ENCODE measurements around the gene ZNF804A. TPM values are rescaled to one million over a fixed set of nuclear protein-coding genes. Genes with fewer than 3 reads are reported as not detected.

Gene ZNF804A
- total RNA-seq, result not detected

GRCh38 chr2:184598316-184599053, at the start of gene ZNF804A:
Gene ZNF804A, plus strand, starts transcription at chr2:184598529. Its CDS starts 431 bp downstream, at chr2:184598960.
- CTCF ChIA-PET, result no interaction called here

GRCh38 chr2:184549153-184549552, 49.2 kb upstream of the ZNF804A start:
- ChIA-PET POLR2A (no interaction called here), CTCF (no interaction called here)
- Mint-ChIP-seq H3K27ac (no peak overlapping the region), H3K4me3 (no peak overlapping the region), H3K27me3 (no peaks in the 10 kb centered on the region), H3K9me3 (no peaks in the 10 kb centered on the region), H3K36me3 (ENCODE audit: low read depth) (no peaks in the 10 kb centered on the region), H3K4me1 (ENCODE audit: low read depth) (no peaks in the 10 kb centered on the region)
- no peak for DNase-seq
- no peak for ATAC-seq
- no peak for TF ChIP-seq CTCF (IDR thresholded peaks at IDR 0.05)
- intact Hi-C loops (cut with micrococcal nuclease), result no loop called here

More at GRCh38 chr2:184598316-184599053, at the start of gene ZNF804A:
- H3K4me3 Mint-ChIP-seq, result peak within 1 kb of the TSS; percentile 44
- DNase-seq, result peak; percentile 23
- no peak for TF ChIP-seq CTCF (IDR thresholded peaks at IDR 0.05)
- no peaks in the 10 kb centered on the region for H3K9me3 Mint-ChIP-seq
- intact Hi-C loops (cut with micrococcal nuclease), result no loop called here
- peak; percentile 53 for ATAC-seq
- no peaks in the 10 kb centered on the region for H3K36me3 Mint-ChIP-seq (ENCODE audit: low read depth)
- no peak within 1 kb of the TSS for H3K27ac Mint-ChIP-seq
- peaks cover 8% of the 10 kb centered on the region for H3K4me1 Mint-ChIP-seq (ENCODE audit: low read depth)
- H3K27me3 Mint-ChIP-seq, result peaks cover 35% of the 10 kb centered on the region
- POLR2A ChIA-PET, result no interaction called here

GRCh38 chr2:184551626-184552025, 46.7 kb upstream of the ZNF804A start:
- H3K9me3 Mint-ChIP-seq, result no peaks in the 10 kb centered on the region
- POLR2A ChIA-PET, result no interaction called here
- no peak for TF ChIP-seq CTCF (IDR thresholded peaks at IDR 0.05)
- CTCF ChIA-PET, result no interaction called here
- DNase-seq (no peak), ATAC-seq (no peak)
- no peaks in the 10 kb centered on the region for H3K36me3 Mint-ChIP-seq (ENCODE audit: low read depth)
- H3K27ac Mint-ChIP-seq, result no peak overlapping the region
- H3K4me3 Mint-ChIP-seq, result no peak overlapping the region
- H3K27me3 Mint-ChIP-seq, result no peaks in the 10 kb centered on the region
- H3K4me1 Mint-ChIP-seq (ENCODE audit: low read depth), result no peaks in the 10 kb centered on the region
- intact Hi-C loops (cut with micrococcal nuclease), result no loop called here

- intact Hi-C loops (cut with micrococcal nuclease), result no loop called here
- Mint-ChIP-seq H3K9me3 (no peaks in the 10 kb centered on the region), H3K36me3 (ENCODE audit: low read depth) (no peaks in the 10 kb centered on the region), H3K27ac (no peak overlapping the region), H3K27me3 (no peaks in the 10 kb centered on the region), H3K4me1 (ENCODE audit: low read depth) (no peaks in the 10 kb centered on the region), H3K4me3 (no peak overlapping the region)
- no peak for TF ChIP-seq CTCF (IDR thresholded peaks at IDR 0.05)
- CTCF ChIA-PET, result no interaction called here
- no peak for DNase-seq
- POLR2A ChIA-PET, result no interaction called here
- no peak for ATAC-seq
These were observed 43.6 kb upstream of the ZNF804A start for GRCh38 chr2:184554736-184555135.

- POLR2A ChIA-PET, result no interaction called here
- Mint-ChIP-seq H3K27ac (no peak overlapping the region), H3K9me3 (no peaks in the 10 kb centered on the region), H3K4me3 (no peak overlapping the region), H3K4me1 (ENCODE audit: low read depth) (no peaks in the 10 kb centered on the region), H3K36me3 (ENCODE audit: low read depth) (no peaks in the 10 kb centered on the region), H3K27me3 (no peaks in the 10 kb centered on the region)
- intact Hi-C loops (cut with micrococcal nuclease), result no loop called here
- CTCF ChIA-PET, result no interaction called here
- no peak for ATAC-seq
- no peak for TF ChIP-seq CTCF (IDR thresholded peaks at IDR 0.05)
- no peak for DNase-seq
These were observed 43.0 kb upstream of the ZNF804A start for GRCh38 chr2:184555352-184555751.
